ENCODE data around the gene C6orf136. TPM values are rescaled to one million over a fixed set of nuclear protein-coding genes. Genes with fewer than 3 reads are reported as not detected.
A peak's percentile ranks its signal among the peaks of the same experiment; 100 is the strongest.

The C6orf136 gene
- total and polyA plus RNA-seq, 9 of the 15 experiments (the other 6 are each of a cell fraction or from before 2014, with no cell fraction given) = 14.1 to 63.1 (median 18.4) TPM

GRCh38 chr6:30690403-30691207, 43.7 kb downstream of the C6orf136 start, which contains the start of gene NRM (continued):
- TF ChIP-seq HBP1 (CRISPR knock-in tag; IDR thresholded peaks at IDR 0.05) (no peak), CHCHD3 (CRISPR knock-in tag; IDR thresholded peaks at IDR 0.05) (no peak), CTCFL (IDR thresholded peaks at IDR 0.05; ENCODE audit: borderline replicate concordance, insufficient read depth, low read depth, low read length, poor library complexity, severe bottlenecking) (peak; percentile 40), TFAM (CRISPR knock-in tag; conservative IDR thresholded peaks at IDR 0.05) (no peak), THRAP3 (IDR thresholded peaks at IDR 0.05; ENCODE audit: borderline replicate concordance) (no peak), E2F6 (IDR thresholded peaks at IDR 0.05; ENCODE audit: borderline replicate concordance in 1 of 2, extremely low read depth in 1 of 2, insufficient read depth in 1 of 2, insufficient read length in 1 of 2, low read depth in 1 of 2, low read length in 1 of 2, poor library complexity in 1 of 2, severe bottlenecking in 1 of 2) (peak in 1 of 2 experiments; percentile 45), KLF16 (IDR thresholded peaks at IDR 0.05) (no peak), SMAD1 (IDR thresholded peaks at IDR 0.05; ENCODE audit: low read depth, low read length, partially characterized antibody) (no peak), NR2C1 (IDR thresholded peaks at IDR 0.05) (no peak), NR2C1 (tag; IDR thresholded peaks at IDR 0.05) (no peak), KDM2B (CRISPR knock-in tag; IDR thresholded peaks at IDR 0.05) (no peak), TSC22D4 (tag; IDR thresholded peaks at IDR 0.05) (no peak), PBX2 (CRISPR knock-in tag; IDR thresholded peaks at IDR 0.05; ENCODE audit: low read depth) (no peak), PBX2 (tag; conservative IDR thresholded peaks at IDR 0.05; ENCODE audit: low read depth) (0 out of 2 replicates have a peak, but pooled peaks have one; percentile 24), ARHGAP35 (IDR thresholded peaks at IDR 0.05; ENCODE audit: partially characterized antibody) (no peak), SREBF1 (IDR thresholded peaks at IDR 0.05; ENCODE audit: borderline replicate concordance, low read depth, low read length) (no peak), ZSCAN29 (IDR thresholded peaks at IDR 0.05) (no peak), EWSR1 (IDR thresholded peaks at IDR 0.05; ENCODE audit: borderline replicate concordance, low read depth, partially characterized antibody) (no peak), CBX1 (IDR thresholded peaks at IDR 0.05; ENCODE audit: low read depth) (no peak), E2F5 (CRISPR knock-in tag; IDR thresholded peaks at IDR 0.05) (no peak)

Data from K562 (cell line).